GM21717 (cell line): ENCODE results near the gene KBTBD13.

Experiments used
- ATAC-seq: cut with Tn5 transposase; IDR thresholded peaks from one replicate; pipeline ENCODE4 v1.9.1; 2021; ENCODE audit warnings: mild to moderate bottlenecking, moderate library complexity; ENCODE audit not compliant: unreplicated experiment

The KBTBD13 gene

DNA sequence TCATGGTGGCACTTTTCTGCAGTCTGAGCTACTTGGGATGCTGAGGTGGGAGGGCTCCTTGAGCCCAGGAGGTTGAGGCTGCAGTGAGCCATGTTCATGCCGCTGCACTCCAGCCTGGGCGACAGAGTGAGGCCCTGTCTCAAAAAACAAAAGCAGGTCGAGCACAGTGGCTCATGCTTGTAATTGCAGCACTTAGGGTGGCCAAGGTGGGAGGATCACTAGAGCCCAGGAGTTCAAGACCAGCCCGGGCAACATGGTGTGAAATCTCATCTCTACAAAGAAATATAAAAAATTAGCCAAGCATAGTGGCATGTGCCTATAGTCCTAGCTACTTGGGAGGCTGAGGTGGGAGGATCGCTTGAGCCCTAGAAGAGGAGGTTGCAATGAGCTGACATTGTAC is 28.5 kb downstream of the KBTBD13 start:
- no peak for ATAC-seq

DNA sequence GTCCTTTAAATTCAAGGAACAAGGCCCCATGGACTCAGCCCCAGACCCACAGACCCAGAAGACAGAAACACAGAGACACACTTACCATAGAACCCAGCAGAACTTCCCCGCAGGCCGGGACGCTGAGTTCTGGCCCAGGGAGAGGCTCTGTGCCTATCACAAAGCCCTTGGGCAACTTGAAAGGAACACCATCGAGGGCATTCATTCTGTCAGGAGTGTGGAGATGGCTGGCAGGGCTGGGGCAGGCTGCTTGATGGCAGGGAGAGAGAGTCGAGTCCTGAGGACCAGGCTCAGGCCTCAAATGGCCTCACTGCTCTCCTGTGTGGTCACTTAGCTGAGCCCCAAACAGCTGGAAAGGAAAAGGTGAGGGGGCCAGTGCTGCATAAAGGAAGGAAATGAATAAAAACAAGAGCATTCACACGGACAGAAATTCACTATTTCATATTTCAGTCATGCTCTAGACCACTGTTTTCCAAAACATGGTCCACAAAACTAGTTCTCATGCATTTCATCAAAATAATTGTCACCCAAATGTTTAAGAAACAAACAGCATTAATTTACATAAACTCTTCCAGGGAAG is 29.6 kb downstream of the KBTBD13 start:
- no peak for ATAC-seq

DNA sequence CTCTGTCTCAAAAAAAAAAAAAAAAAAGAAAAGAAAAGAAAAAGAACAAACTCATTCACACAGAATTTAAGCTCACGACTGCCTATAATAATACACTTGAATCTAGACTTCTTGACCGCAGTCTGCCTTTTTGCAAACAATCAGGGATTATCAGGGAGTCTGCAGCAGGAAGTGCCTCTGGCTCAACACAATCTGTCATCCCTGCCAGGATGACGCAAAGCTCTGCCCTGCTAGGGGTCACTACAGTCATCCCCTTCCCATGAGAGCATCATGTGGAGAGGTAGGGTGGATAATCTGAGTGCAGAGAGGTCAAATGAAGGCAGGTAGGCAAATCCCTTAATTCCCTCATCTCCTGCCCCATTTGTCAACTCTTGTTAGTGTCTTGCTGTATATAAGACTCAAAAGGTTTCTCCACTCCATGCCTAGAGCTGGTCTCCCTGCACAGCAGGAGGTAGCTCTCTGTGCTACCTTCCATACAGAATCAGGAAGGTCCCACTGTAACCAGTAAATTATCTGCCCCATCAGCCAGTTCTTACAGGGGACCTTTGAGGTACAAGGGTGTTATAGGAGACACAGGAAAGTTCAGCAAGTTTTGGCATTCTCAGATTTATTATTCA is 34.2 kb downstream of the KBTBD13 start:
- ATAC-seq: no peak

DNA sequence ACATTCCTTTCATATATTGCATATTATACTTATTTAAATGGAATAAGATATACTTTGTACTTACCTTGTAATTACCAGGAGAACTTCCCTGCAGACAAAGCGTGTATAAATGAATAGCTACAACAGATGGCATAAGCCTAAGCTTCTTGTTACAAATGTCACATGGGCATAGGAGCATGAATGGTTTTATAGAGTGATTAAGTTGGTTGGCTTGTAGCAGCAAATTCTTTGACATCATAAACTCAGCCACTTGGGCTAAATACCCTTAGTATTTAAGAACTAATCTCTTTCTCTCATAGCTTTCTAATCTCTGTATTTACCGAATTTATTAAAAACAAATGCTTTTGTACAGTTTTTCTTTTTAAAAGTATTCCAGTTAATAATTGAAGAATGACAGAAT is 38.5 kb downstream of the KBTBD13 start, which contains the start of gene UBAP1L:
Gene UBAP1L (minus strand): TSS at position 115 of the 400 bp plus-strand sequence. CDS start 8,985 bp downstream, outside the sequence.
- ATAC-seq: no peak

DNA sequence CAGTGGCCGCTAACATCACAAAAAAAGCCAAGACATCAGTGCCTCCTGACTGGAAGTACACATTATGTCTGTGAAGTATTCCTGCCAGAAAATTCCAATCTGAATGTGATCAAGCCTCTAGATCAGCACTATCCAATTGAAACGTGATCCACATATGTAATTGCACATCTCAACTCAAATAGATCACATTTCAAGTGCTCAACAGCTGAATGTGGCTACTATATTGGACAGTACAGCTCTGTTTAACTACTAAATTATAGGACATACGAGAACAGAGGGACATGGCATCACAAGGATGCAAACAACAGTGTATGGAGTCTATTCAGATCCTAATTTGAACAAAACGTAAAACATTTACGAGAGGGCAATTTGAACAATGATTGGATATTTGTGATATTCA is 39.0 kb downstream of the KBTBD13 start:
- no peak for ATAC-seq
